GM20000 (cell line): Measurements from ENCODE around the gene TM7SF3.

Experiments used
- DNase-seq: peaks from one replicate; pipeline ENCODE4 v3.0.0; 2012; ENCODE audit warnings: low spot score
- CTCF ChIP-seq: IDR thresholded peaks from 2 replicates; pipeline ENCODE4 v1.5.1; 2012; ENCODE audit warnings: mild to moderate bottlenecking, control low read depth; ENCODE audit errors: extremely low read depth, missing control alignments

TM7SF3 gene

DNA sequence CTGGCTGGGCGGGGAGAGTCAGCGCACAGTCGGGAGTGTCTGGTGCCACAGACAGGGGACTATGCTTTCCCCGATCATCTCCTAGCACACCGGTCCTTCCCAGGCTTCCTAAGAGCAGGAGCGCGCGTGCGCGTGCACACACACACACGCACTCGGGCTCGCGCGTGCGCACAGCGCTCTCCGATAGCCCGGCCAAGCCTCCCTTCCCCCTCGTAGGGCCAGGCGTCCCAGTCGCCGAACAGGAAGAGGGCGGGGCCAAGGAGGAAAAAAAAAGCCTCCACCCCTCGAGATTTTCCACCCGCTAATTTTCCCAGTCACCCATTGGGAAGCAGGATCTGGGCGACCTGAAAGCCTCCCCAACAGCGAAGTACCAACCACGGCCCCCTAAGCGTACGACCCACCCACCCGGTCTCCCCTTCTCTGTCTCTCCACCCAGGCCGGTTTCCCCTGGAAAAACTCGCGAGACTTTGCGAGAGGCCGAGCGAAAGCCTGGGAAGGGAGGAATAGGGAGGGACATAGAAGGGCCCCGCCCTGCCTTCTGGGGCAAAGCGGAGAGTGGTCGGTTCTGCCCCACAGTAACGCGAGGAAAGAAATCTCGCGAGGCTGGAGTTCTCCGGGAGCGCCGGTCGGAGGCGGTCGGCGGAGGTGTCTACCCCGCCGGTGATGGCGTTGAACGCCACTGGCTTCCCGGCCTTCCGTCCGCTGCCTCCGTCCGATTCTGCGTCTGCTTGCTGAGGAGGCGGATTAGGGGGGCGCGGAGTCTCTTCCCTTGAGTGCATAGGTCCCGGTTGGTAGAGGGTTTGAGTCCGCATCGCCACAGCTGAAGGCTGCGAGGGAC lies 76.1 kb downstream of the TM7SF3 start, which contains the start of the genes FGFR1OP2 and INTS13:
FGFR1OP2 (plus strand) TSS at position 608 of the 838 bp plus-strand sequence. CDS start 15,689 bp downstream, outside the sequence.
INTS13 (minus strand) TSS at position 119 of the 838 bp plus-strand sequence. CDS start 1,178 bp downstream, outside the sequence.
- peak; percentile 93 for DNase-seq
- TF ChIP-seq CTCF: no peak

- no peak for TF ChIP-seq CTCF
Measured at GRCh38 chr12:26937443-26937862, 76.7 kb downstream of the TM7SF3 start.

GRCh38 chr12:26936559-26937442 lies 77.4 kb downstream of the TM7SF3 start:
- TF ChIP-seq CTCF: no peak
- DNase-seq: peak; percentile 20

More at GRCh38 chr12:26937443-26937862, 76.7 kb downstream of the TM7SF3 start:
- no peak for DNase-seq

DNA sequence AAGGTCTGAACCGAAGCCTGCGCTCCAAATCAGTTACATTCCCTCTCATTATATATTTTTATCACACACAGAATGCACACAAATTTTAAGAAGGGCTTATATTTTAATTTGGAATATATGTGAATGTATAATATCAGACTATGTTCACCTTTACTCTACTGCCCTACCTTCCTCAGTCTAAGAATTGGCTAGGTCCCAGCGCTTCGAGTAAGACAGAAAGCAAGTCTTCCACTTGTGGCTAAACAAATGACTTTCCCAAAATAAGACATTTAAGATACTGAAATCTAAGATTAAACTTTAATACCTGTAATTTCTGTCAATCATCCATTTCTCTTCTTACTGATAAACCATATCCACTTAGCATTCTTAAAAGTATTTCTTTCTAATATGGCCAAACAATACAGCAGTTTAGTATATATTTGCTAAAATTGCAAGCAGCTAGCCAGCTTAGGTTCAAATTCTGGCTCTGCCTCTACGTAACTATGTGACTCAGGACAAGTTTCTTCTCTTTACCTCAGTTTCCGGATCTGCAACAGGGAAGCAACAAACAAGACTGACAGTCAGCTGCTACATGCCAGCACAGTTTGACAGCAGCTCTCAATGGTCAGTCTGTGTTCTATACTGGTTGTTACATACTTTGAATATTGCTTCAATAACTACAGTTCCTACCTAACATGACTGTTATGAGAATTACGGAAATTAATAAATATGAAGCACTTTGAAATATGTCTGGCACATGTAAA lies 78.4 kb downstream of the TM7SF3 start:
- no peak for TF ChIP-seq CTCF
- DNase-seq: no peak

- TF ChIP-seq CTCF: no peak
- DNase-seq: no peak
Measured at GRCh38 chr12:26929590-26929989, 84.6 kb downstream of the TM7SF3 start.

DNA sequence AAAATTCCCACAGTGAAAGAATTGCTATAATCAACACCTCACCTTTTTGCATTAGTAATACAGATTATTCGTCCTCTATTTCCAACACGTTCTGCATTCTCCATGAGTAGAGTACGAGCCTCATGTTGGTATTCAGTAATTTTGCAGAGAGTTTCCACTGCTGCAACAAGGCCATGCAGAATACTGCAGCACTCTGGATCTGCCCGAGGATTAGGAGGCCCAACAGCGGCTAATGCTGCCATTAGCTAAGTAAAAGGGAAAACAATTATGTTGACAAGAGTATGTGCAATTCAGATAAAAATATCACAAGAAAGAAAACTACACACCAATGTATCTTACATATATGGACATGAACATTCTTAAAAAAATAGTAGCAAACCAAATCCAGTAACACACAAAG lies 85.5 kb downstream of the TM7SF3 start:
- no peak for TF ChIP-seq CTCF
- DNase-seq: no peak
